AG09309 (cell line): ENCODE results near the gene TRIO.
A peak's percentile ranks its signal among the peaks of the same experiment; 100 is the strongest.

Experiments used
- DNase-seq: peaks from one replicate; pipeline ENCODE4 v3.0.0-alpha.2; 2010; ENCODE audit warnings: low read depth
- H3K4me3 ChIP-seq: 2 replicates; pipeline ENCODE4 v1.5.1; 2011; ENCODE audit warnings: mild to moderate bottlenecking, low read depth, low read length, moderate library complexity; ENCODE audit not compliant: control insufficient read depth
- CTCF ChIP-seq: IDR thresholded peaks from 2 replicates; pipeline ENCODE4 v1.5.1; 2011; ENCODE audit warnings: mild to moderate bottlenecking, low read depth, low read length, inconsistent platforms; ENCODE audit not compliant: insufficient read depth, control insufficient read depth; ENCODE audit errors: missing control alignments

TRIO gene

GRCh38 chr5:14107536-14107935 lies 35.6 kb upstream of the TRIO start:
- DNase-seq: no peak
- no peak for TF ChIP-seq CTCF
- H3K4me3 ChIP-seq: no peak overlapping the region

GRCh38 chr5:14108170-14108996 lies 34.8 kb upstream of the TRIO start:
- peak; percentile 73 for TF ChIP-seq CTCF
- H3K4me3 ChIP-seq: no peak overlapping the region
- peak; percentile 58 for DNase-seq

- H3K4me3 ChIP-seq: no peak overlapping the region
- DNase-seq: peak; percentile 55
- TF ChIP-seq CTCF: no peak
Measured at GRCh38 chr5:14109041-14109747, 33.9 kb upstream of the TRIO start.

- DNase-seq: no peak
- no peak for TF ChIP-seq CTCF
- H3K4me3 ChIP-seq: no peak overlapping the region
Measured at GRCh38 chr5:14109771-14110170, 33.4 kb upstream of the TRIO start.

GRCh38 chr5:14110196-14110595 lies 32.9 kb upstream of the TRIO start:
- no peak for TF ChIP-seq CTCF
- no peak overlapping the region for H3K4me3 ChIP-seq
- DNase-seq: no peak

- H3K4me3 ChIP-seq: no peak overlapping the region
- TF ChIP-seq CTCF: no peak
- DNase-seq: peak; percentile 94
Measured at GRCh38 chr5:14110680-14111079, 32.5 kb upstream of the TRIO start.
